Lower lobe of right lung (tissue), 2 donors: Measurements from ENCODE around the gene PPME1. TPM values are rescaled to one million over a fixed set of nuclear protein-coding genes. Genes with fewer than 3 reads are reported as not detected.
"Not testable (repeated sequence)": the region's sequence is repeated elsewhere in the genome, so short reads cannot be mapped to it uniquely, and the experiment has no call there.

Source experiments
- ATAC-seq, 2 donors: fragments of 200-7000 bp; cut with Tn5 transposase; one replicate each; pipeline ENCODE4 v1.9.1; 2020 to 2022; ENCODE audit warnings: mild to moderate bottlenecking in 2 of 2, moderate library complexity in 2 of 2
- DNase-seq: peaks from one replicate; pipeline ENCODE4 v3.0.0-alpha.2; 2020
- H3K27ac ChIP-seq: fragments of 200-600 bp; one replicate; pipeline ENCODE4 v1.8.0; 2022
- H3K27me3 ChIP-seq: fragments of 200-600 bp; one replicate; pipeline ENCODE4 v1.8.0; 2022; ENCODE audit warnings: low read depth
- H3K36me3 ChIP-seq: fragments of 200-600 bp; one replicate; pipeline ENCODE4 v1.8.0; 2022; ENCODE audit warnings: mild to moderate bottlenecking
- H3K4me1 ChIP-seq: fragments of 200-600 bp; one replicate; pipeline ENCODE4 v1.8.0; 2022
- H3K4me3 ChIP-seq: fragments of 200-600 bp; one replicate; pipeline ENCODE4 v1.8.0; 2022; ENCODE audit warnings: mild to moderate bottlenecking
- H3K9me3 ChIP-seq: fragments of 200-600 bp; one replicate; pipeline ENCODE4 v1.8.0; 2022
- intact Hi-C: fragments of 100-400 bp; cut with DNase I; formaldehyde crosslinking; loops from one replicate; pipeline ENCODE4 v1.11.0; 2022
- long read RNA-seq: library from polyadenylated mRNA; unstranded; transcript quantifications from one replicate; pipeline ENCODE4 v2.0.0, GENCODE V29; 2021
- total RNA-seq: library from RNA; stranded (reverse); fragmentation: NEBNext Ultra II Directional; extraction: Animal tissue kit (Norgen Biotek cat#: 25700); gene quantifications from one replicate; pipeline ENCODE4 v1.2.1, GENCODE V29; 2021
- TF ChIP-seq, protein P1 (sequence below): fragments of 200-600 bp; IDR thresholded peaks from one replicate; pipeline ENCODE4 v1.8.0; 2022; ENCODE audit warnings: antibody characterized with exemption, mild to moderate bottlenecking
- donor health status: DM: no; HTN: yes; CAD: no; lungs with severe emphysema.

PPME1 gene, protein sequence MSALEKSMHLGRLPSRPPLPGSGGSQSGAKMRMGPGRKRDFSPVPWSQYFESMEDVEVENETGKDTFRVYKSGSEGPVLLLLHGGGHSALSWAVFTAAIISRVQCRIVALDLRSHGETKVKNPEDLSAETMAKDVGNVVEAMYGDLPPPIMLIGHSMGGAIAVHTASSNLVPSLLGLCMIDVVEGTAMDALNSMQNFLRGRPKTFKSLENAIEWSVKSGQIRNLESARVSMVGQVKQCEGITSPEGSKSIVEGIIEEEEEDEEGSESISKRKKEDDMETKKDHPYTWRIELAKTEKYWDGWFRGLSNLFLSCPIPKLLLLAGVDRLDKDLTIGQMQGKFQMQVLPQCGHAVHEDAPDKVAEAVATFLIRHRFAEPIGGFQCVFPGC
- 29.4 TPM for total RNA-seq
- long read RNA-seq, transcript PPME1-201 (14 exons, 2,677 nt) = major isoform, 53 of 71 reads
- long read RNA-seq, partial matches to known transcripts = 9 of 71 reads
- long read RNA-seq, other reads (novel, unspliced or antisense) = 8 of 71 reads

DNA sequence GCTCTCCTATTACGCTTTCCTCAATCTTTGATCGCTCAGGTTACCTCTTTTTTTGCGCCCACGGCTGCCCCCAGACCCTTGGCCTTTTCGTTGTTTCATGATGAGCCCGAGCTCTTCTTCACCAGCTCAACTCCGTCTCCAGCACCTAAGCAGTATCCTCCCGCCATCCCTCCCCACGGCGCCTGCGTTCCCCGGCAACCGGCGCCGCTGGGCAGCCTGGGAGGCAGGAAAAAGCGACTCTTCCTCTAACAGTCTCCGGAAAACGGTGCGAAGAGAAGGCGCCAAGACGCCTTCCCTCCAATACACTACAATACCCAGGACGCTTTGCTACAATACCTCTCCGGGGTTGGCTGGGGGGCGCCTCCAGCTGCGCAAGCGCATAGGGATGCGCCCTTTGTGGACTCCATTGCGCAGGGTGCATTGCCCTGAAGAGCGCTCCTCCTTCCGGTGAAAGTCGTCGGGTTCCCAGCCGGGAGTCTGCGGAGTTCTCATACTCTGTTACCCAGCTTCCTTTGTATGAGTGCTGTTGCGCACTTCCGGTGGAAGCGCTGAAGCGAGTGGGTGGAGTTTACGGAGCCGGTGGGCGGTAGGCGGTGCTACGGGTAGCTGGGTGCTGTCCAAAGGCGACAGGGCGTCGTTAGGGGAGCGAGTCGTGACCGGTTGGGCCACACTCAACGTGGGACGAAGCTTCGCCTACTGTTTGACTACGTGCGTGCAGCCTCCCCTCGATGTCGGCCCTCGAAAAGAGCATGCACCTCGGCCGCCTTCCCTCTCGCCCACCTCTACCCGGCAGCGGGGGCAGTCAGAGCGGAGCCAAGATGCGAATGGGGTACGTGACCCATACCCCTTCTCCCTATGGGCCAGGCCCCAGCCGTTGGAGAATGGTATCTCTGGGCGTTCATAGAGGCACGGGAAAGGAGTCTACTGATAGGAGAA lies at the start of gene PPME1, which contains the start of gene C2CD3:
TSS of gene PPME1 (plus strand) at position 596 of the 936 bp plus-strand sequence. CDS start at position 729, 133 bp downstream.
TSS of gene C2CD3 (minus strand) at position 309 of the 936 bp plus-strand sequence. CDS start at position 99, 210 bp downstream.
- TF ChIP-seq, protein P1, sequence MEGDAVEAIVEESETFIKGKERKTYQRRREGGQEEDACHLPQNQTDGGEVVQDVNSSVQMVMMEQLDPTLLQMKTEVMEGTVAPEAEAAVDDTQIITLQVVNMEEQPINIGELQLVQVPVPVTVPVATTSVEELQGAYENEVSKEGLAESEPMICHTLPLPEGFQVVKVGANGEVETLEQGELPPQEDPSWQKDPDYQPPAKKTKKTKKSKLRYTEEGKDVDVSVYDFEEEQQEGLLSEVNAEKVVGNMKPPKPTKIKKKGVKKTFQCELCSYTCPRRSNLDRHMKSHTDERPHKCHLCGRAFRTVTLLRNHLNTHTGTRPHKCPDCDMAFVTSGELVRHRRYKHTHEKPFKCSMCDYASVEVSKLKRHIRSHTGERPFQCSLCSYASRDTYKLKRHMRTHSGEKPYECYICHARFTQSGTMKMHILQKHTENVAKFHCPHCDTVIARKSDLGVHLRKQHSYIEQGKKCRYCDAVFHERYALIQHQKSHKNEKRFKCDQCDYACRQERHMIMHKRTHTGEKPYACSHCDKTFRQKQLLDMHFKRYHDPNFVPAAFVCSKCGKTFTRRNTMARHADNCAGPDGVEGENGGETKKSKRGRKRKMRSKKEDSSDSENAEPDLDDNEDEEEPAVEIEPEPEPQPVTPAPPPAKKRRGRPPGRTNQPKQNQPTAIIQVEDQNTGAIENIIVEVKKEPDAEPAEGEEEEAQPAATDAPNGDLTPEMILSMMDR = peak; percentile 47
- intact Hi-C loops = no loop called here
- H3K27ac ChIP-seq = peak within 1 kb of the TSS; percentile 87
- H3K4me3 ChIP-seq = peak within 1 kb of the TSS; percentile 72
- ATAC-seq (peak; percentile 98 to 99), DNase-seq (peak; percentile 98)
- H3K4me1 ChIP-seq = peaks cover 43% of the 10 kb centered on the region
- no peaks in the 10 kb centered on the region for H3K9me3 ChIP-seq
- H3K27me3 ChIP-seq = no peaks in the 10 kb centered on the region
- peaks cover 25% of the 10 kb centered on the region for H3K36me3 ChIP-seq

DNA sequence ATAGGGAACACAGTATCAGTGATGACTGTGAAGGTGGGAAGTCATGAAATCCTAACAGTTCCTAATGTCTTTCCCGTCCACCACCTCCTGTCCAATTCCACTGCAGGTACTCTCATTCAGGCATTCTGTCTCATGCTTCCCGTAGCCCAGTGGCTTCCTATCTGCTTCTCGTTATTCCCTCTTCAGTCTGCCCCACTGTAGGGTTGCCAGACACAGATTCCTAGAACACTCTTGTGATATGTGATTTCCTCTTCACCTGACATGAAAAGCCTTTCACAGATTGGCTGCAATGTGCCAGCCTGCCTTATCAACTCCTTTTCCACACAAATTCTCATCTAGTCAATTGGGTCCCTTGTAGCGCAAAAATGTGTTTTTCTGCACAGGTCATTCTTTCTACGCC lies 49.3 kb upstream of the PPME1 start:
- no peaks in the 10 kb centered on the region for H3K27me3 ChIP-seq
- H3K4me3 ChIP-seq = no peak overlapping the region
- no peak for ATAC-seq
- H3K36me3 ChIP-seq = peaks cover 18% of the 10 kb centered on the region
- H3K27ac ChIP-seq = no peak overlapping the region
- H3K4me1 ChIP-seq = no peaks in the 10 kb centered on the region
- intact Hi-C loops = no loop called here
- DNase-seq = no peak
- no peaks in the 10 kb centered on the region for H3K9me3 ChIP-seq
- TF ChIP-seq, protein P1 = no peak

DNA sequence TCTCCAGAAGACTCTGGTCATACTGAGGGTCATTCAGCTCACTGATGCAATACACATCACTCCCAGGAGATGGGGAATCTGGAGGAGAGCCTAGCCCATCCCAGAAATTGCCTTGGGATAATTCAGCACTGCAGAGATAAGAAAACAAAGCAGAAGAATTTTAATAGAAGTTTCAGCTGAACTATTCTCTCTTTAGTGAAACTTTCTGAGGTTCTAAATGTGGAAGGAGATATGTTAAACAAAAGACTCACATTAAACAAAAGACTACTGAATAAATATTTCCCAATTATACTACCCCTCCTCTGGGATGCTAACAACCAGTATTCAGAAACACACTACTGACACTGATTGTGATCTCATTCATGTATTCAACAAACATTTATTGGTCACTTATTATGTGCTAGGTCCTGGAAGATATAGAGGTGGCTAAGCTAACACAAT lies 48.1 kb upstream of the PPME1 start:
- Histone ChIP-seq H3K4me1 (no peaks in the 10 kb centered on the region), H3K9me3 (no peaks in the 10 kb centered on the region), H3K27ac (no peak overlapping the region), H3K4me3 (no peak overlapping the region), H3K36me3 (peaks cover 12% of the 10 kb centered on the region), H3K27me3 (no peaks in the 10 kb centered on the region)
- ATAC-seq = no peak
- intact Hi-C loops = no loop called here
- TF ChIP-seq, protein P1 = no peak
- no peak for DNase-seq

DNA sequence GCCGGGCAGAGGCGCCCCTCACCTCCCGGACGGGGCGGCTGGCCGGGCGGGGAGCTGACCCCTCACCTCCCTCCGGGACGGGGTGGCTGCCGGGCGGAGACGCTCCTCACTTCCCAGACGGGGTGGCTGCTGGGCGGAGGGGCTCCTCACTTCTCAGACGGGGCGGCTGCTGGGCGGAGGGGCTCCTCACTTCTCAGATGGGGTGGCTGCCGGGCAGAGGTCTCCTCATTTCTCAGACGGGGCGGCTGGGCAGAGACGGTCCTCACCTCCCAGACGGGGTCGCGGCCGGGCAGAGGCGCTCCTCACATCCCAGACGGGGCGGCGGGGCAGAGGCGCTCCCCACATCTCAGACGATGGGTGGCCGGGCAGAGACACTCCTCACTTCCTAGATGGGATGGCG lies 42.0 kb upstream of the PPME1 start:
- ATAC-seq, DNase-seq, H3K4me1 ChIP-seq, intact Hi-C loops, H3K27ac ChIP-seq, H3K27me3 ChIP-seq, H3K4me3 ChIP-seq, H3K9me3 ChIP-seq: not testable (repeated sequence)
- peaks cover 26% of the 10 kb centered on the region for H3K36me3 ChIP-seq

DNA sequence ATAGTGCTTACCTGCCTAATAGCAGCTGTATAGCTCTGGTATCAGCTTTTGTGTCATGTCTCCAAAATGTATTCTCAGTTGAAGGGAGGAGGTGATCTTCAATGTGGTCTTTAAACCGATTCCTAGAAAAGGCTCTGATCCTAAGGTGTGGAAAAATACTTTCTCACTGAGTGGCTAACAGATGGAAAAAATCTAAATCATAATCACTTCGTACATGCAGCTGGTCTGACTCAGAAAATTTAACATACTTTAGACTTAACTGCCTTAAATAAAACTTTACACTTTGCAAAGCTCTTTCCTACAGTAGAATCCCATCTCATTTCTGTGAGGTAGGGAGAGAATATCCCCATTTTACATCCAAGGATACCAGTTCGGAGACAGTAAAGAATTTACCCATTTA lies 38.3 kb upstream of the PPME1 start:
- TF ChIP-seq, protein P1 = no peak
- intact Hi-C loops = no loop called here
- no peaks in the 10 kb centered on the region for H3K27me3 ChIP-seq
- H3K9me3 ChIP-seq = no peaks in the 10 kb centered on the region
- H3K4me3 ChIP-seq = no peak overlapping the region
- ATAC-seq (no peak), DNase-seq (no peak)
- no peak overlapping the region for H3K27ac ChIP-seq
- peaks cover under 1% of the 10 kb centered on the region for H3K4me1 ChIP-seq
- peaks cover 53% of the 10 kb centered on the region for H3K36me3 ChIP-seq
